Measurements from ENCODE around the gene CLN3.
A peak's percentile ranks its signal among the peaks of the same experiment; 100 is the strongest.
"Not testable (repeated sequence)": the region's sequence is repeated elsewhere in the genome, so short reads cannot be mapped to it uniquely, and the experiment has no call there.

CLN3 gene

DNA sequence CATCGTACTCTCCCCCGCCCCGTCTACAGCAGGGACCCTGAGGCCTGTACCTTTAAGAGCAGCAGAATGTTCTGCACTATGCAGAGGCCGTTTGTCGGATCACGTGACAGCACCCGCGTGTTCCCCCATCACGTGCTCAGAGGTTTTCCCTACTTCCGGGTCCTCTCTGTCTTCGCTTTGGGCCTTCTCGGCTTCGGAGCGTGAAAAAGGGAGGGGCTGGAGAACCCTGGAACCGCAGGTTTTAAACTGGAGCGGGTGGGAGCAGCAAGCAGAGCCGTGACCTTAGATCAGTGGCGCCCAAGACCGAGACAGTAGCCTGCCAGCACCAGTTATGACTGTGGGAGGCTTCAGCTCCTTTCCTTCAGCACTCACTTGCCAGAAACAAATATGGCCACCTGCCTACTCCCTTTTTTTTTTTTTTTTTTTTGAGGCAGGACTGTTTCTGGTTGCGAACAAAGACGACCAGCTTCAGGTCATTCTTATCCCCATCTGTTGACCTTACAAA, at the start of gene CLN3:
Gene CLN3, minus strand, starts transcription at position 105 of the 505 bp plus-strand sequence. CDS start 315 bp downstream, outside the sequence.
- peak; percentile 89 for DNase-seq

DNA sequence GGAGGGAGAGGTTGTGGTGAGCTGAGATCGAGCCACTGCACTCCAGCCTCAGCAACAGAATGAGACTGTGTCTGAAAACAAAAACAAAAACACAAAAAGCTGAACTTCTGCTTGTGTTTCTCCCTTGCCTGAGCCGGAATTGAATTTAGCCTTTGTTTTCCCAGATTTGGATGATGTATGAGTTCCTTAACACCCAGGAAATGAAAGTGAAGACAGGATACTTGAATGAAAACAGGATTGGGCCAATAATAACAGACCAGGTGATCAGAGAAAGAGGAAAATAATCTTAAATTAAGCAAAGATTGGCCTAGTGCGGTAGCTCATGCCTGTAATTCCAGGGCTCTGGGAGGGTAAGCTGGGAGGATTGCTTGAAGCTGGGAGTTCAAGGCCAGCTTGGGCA, 48.5 kb upstream of the CLN3 start:
- DNase-seq: no peak

DNA sequence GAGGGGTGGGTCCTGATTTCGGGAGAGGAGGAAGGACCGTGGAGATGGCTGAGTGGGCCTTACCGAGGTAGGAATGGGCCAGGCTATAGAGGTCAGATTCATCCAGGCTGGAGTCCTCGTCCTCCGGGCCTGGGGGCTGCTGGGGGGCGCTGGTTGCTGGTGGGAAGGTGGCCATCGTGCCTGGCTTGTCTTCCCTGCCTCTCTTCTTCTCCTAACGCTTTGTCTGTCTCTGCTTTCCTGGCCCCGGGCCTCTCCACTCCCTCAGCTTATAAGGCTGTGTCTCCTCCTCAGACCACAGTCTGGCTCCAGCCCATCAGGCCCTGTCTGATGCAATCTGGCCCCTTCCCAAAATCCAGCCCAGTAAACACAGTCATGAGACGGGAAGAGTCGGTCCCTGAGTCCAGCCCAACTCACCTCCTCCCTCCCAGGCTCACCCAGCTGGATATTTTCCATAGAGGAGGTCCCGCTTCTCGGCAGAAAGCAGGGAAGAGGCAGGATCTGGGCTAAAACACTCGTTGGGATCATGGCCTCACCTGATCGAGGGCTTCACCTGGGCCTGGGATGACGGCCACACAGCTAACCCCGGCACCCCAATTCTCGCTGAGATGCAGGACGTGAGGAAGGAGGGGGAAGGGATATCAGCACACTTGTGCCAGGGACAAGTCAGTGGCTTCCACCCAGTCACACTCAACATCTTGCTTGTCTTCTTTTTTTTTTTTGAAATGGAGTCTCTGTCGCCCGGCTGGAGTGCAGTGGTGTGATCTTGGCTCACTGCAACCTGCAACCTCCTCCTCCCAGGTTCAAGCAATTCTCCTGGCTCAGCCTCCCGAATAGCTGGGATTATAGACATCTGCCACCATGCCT, 47.1 kb upstream of the CLN3 start, which contains the start of gene NUPR1:
Gene NUPR1, minus strand, starts transcription at position 242 of the 864 bp plus-strand sequence. Its CDS starts 67 bp downstream, at position 175.
- DNase-seq: no peak

DNA sequence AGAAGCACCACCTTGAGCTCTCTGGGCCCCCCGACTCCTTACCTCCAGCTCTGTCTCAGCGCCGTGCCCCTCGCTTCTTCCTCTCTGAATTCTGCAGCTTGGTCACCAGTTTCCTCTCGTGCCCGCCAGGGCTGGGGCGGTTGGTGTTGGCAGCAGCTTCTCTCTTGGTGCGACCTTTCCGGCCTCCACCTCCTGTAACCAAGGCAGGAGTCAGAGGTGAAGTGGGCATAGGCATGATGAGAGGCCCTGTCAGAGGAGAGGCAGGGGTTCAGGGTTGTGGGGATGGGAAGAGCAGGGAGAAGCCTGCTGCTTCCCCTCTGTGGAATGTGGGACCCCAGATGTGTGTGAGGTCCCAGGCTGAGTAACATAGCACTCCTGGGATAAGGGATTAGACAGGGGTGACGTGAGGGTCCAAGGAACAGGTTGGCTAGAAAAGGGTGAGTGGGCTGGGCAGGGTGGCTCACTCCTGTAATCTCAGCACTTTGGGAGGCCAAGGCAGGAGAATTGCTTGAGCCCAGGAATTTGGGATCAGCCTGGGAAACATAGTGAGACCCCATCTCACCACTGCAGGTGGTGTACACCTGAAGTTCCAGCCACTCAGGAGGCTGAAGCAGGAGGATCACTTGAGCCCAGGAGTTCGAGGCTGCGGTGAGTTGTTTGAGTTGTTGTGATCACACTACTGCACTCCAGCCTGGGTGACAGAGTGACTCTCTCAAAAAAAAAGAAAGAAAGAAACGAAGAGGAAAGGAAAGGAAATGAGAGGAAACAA, 46.3 kb upstream of the CLN3 start:
- DNase-seq: no peak

DNA sequence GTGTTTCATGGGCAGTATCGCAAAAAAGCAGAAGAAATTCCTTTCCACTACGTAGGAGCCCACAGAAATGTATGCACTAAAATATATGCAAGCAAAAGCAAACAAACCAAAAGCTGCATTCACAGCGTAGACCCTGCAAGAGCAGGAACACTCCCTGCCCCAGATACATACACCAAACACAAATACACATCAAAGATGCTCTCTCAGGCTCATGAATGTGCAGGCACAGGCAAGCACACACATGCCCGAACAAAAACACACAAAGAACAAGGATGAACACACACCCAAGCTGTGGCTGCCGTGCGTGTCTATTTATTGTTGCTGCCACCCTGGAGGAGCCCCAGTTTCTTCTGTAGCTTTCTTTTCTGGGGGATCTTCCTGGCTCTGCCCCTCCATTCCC, 45.2 kb upstream of the CLN3 start:
- no peak for DNase-seq

DNA sequence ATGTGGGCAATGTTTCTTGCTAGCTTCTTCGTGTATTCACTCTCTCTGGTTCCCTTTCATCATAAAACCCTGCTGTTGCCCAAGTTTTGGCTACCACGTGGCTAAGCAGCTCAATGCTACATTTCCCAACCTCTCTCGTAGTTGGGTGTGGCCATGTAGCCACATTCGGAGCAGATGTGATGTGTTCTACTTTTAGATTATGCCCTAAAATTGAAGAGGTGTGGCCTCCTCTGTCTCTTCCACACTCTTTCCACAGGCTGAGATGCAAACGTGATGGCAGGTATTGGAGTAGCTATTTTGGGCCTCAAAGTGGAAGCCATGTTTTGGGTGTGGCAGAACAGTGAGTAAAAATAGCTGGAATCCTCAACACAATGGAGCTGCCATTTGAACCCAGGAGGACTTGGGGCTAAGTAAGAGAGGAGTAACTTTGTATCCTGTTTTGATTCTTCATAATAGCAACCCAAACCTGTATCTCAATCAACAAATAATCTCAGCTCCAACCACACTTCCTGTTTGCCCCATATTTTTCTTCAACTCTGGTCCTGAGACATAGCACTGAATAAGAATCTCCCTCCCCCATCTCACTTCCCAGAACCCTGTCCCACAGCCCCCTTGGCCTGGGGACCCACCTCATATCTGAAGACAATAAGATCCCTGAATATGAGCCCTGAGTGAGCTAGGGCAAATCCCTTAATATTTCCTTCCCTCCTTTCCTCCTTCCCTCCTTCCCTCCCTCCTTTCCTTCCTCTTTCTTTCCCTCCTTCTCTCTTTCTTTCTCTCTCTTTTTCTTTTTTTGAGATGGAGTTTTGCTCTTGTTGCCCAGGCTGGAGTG, 42.9 kb upstream of the CLN3 start:
- DNase-seq: no peak

DNA sequence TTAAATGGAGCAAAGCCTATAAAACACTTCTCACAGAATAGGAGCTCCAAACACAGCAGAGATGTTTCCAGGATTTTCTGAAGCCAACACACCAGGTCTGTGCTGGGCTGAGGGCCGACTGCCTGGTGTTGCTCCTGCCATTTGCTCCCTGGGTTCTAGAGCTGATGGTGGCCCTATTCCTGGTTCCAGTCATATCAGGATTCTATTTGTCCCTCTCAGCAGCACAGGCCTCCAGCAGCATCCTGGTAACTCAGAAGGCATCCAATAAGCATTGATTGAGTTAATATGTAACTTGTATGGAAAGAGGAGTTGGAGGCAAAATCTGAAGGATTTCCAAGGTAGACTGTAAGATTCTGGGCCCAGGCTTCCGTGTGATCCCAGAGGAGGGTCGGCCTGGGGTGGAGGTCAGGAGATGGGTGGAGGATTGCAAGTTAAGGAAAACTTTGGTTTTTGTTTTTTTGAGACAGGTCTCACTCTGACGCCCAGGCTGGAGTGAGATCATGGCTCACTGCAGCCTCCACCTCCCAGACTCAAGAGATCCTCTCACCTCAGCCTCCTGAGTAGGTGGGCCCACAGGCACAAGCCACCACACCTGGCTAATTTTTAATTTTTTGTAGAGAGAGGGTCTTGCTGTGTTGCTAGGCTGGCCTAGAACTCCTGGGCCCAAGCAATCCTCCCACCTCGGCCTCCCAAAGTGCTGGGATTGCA, 41.2 kb upstream of the CLN3 start:
- DNase-seq: no peak

DNA sequence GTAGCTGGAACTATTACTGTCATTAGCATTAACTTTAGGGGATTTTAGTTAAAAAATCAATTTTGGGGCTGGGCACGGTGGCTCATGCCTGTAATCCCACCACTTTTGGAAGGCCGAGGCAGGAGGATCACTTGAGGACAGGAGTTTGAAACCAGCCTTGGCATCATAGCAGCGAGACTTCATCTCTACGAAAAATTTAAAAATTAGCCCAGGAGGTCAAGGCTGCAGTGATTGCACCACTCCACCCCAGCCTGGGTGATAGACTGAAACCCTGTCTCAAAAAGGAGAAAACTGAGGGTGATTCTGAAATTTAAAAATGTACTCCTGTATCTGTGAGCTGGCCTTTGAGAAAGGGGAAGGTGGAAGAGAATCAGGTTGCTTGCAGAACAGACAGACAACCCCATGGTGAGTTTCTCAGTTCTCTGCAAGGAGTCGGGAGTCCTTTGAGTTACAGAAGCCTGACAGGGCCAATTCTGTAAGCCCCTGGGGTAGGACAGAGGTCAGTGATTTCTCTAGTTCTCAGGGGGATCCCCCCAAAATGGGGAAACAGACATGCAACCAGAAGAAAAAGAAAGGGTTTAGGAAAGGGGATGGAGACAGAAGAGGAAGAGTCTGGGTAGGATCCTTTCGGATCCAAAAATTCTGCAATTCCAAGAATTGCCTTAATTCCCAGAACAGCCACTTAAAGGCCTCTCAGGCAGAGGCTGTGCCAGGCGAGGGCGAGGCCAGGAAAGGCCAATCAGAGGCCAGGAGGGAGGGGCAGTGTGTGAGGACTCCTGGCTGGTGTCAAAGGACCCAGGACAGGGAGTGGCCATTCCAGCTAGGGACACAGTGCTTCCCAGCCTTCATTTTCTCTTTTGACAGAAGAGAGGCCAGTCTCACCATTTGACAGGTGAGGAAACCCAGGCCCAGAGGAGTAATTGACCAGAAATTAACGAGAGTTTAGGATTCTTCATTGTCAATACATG, 40.2 kb upstream of the CLN3 start:
- no peak for DNase-seq

DNA sequence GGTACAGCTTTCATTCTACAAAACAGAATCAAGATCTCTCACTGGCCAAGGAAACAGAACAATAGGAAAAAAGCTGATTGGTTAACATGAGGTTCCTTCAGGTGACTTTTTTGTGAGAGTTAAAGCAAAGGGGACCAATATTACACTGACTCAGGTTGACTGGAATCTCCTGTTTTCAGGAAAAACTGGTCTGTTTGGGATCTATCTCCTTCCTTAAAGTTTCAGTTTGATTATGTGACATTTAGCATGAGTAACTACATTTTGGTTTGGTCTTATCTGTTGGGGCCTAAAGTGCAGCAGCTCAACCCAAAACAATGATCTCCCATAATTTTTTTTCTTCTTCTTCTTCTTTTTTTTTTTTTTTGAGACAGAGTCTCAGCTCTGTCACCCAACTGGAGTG, 37.2 kb upstream of the CLN3 start:
- no peak for DNase-seq

DNA sequence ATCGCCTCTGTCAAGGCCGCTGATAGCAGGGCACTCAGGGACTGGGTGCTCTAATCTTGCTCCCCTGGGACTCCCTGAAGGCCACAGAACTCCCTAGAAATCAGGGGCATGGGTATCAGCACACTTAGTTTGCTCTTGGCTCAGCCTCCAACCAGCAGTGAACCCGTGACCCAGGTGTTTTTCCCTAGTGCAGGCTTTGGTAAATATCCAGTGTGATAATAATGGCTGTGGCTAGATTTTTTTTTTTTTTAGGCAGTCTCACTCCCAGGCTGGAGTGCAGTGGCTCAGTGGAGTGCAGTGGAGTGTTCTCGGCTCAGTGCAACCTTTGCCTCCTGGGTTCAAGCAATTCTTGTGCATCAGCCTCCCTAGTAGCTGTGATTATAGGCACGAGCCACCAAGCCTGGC, 36.6 kb upstream of the CLN3 start:
- no peak for DNase-seq

DNA sequence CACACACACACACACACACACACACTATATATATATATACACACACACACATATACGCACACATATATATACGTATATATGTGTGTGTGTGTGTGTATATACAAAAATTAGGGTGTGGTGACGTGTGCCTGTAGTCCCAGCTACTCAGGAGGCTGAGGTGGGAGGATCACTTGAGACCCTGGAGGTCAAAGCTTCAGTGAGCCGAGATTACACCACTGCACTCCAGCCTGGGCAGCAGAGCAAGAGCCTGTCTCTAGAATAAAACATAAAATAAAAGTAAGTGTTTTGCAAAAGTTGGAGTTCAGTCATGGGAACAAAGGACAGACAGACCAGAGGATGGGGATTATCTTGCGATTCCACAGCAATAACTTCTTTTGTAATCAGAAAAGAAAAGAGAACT, 36.1 kb upstream of the CLN3 start:
- no peak for DNase-seq

DNA sequence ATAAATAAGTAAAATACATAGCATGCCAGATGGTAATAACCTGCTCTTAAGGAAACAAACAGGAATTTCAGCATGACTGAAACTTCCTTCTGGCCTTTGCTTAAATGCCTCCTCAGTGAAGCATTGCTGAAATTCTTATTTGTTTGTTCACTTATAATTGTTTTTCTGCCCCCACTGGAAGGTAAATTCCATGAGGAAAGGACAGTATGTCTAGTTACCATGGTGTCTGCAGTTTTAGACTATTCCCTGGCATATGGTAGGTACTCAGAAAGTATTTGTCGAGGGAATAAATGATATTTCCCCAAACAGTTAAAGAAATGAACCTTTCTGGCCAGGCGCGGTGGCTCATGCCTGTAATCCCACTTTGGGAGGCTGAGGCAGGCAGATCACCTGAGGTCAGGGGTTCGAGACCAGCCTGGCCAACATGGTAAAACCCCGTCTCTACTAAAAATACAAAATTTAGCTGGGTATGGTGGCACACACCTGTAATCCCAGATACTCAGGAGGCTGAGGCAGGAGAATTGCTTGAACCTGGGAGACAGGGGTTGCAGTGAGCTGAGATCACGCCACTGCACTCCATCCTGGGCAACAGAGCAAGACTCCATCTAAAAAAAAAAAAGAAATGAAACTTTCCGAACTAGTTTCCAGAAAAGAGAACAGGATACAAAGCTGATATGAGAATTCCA, 35.4 kb upstream of the CLN3 start:
- DNase-seq: not testable (repeated sequence)

DNA sequence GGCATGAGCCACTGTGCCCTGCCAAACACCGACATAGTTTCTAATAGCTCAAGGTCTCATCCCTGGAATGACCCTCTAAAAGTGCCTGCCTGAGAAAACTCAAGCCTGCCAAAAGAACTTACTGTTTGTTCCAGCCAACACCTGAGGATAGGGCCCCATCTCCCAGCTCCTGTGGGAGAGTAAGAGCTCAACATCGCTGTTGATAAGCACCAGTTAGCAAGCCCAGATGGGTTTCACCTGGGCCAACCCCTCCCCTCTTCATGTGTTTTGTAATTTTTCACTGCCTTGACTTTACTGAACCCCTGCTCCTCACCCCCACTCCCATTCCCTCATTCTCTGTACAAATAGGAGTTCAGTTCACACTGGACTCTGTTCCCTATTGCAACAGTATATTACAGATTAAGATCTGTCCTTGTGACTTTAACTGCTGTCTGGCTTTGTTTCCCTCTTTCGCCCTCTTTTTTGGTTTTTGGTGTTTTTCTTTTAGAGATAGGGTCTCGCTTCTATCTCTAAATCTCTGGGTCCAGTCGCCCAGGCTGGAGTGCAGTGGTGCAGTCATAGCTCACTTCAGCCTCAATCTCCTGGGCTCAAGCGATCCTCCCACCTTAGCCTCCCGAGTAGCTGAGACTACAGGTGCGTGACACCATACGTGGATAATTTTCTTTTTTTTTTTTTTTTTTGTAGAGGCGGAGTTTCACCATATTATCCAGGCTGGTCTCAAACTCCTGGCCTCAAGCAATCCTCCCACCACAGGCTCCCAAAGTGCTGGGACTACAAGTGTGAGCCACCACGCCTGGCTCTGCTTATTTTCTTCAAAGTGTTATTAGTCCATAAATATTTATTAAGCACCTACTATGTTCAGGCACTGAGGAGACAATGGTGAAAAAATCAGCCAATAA, 34.6 kb upstream of the CLN3 start:
- DNase-seq: no peak

DNA sequence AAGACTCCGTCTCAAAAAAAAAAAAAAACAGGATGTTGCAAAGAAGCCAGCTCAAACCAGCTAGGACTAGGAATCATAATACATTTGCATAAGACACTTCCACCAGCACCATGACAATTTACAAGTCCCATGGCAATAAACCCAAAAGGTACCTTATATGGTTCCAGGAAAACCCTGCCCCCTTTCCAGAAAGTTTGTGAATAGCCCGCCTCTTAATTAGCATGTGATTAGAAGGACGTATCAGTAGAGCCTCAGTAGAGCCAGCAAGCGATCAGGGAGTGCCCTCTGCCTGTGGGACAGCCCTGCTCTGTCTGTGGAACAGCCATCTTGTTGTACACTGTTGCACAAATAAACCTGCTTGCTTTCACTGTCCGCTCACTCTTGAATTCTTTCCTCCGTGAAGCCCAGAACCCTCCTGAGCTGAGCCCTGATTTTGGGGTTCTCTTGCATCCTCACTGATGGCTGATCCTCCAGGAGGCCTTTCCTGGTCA, 32.9 kb upstream of the CLN3 start:
- DNase-seq: no peak

DNA sequence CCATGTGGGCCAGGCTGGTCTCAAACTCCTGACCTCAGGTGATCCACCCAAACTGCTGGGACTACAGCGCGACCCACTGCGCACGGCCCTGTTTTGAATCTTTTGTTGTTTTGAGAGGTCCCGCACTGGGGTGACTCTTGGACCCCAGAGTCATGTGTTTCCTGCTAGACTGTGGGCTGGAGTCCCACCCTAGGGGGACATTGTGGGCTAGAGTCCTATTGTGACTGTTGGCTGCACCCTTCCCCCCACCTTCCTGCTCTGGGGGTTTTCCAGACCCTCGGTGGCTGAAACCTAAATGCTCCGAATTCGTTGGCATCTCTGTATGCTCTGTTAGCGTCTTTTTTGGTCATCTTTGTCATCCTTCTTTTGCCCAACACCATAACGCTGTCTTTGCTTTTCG, 30.9 kb upstream of the CLN3 start:
- DNase-seq: no peak

DNA sequence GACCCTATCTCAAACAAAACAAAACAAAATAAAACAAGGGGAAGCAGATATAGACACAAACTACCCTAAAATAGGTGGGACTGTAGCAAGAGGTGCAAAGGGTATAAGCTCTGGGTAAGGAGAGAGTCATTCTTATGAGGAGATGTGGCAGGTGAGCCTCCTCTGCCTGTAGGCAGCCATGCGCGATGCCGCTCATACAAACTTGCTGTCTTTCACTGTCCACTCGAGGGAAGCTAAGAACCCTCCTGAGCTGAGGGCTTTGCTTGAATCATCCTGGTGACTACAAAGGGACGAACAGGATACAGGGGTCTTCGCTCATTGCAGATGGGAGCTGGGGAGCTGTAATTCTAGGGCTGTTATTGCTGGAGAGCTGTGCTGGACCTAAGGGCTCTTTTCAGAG, 29.6 kb upstream of the CLN3 start:
- no peak for DNase-seq

DNA sequence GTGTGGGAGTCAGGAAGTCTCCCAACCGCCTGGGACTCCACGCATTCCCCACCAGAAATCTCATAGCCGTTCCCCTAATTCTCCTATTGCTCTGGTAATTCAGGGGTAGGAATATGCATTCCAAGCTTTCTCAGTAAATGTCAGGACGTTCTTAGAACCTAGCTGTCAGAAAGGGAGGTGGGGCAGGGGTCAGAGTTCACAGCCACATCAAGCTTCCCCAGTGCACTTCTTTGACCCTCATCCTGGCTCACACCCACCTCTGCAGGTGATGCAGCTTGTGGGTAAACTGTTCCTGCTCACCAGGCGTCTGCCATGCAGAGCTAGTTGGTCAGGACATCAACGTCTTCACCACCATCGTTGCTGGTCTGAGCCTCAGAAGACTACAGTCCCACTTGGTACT, 28.8 kb upstream of the CLN3 start:
- DNase-seq: no peak

DNA sequence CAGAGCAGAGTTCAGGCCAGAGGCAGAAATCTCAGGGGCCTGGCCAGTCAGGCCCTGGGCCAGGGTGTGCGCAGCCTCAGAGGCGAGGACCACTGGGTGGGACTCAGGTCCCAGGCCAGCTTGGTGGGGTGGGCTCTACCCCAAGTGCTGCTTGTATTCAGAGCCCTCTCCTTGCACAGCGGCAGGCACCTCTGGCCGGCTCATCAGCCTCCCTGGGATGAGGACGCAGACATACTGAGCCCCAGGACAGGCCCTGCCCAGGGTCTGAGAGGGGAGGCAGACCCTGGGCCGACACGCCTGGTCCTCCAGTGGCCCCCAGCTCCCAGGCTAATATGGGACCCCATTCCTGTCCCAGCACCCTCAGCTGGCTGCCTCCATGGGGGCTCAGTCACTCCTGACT, 22.4 kb upstream of the CLN3 start:
- no peak for DNase-seq
